HG03575 (cell line): ENCODE data around the gene PINK1.
"Not testable (repeated sequence)": the region's sequence is repeated elsewhere in the genome, so short reads cannot be mapped to it uniquely, and the experiment has no call there.

Experiments used
- ATAC-seq: cut with Tn5 transposase; IDR thresholded peaks from one replicate; pipeline ENCODE4 v1.9.1; 2021; ENCODE audit not compliant: unreplicated experiment, insufficient number of reproducible peaks, low FRiP score; ENCODE audit errors: extremely low read depth

PINK1 gene

GRCh38 chr1:20606801-20607570 lies 26.3 kb upstream of the PINK1 start:
- ATAC-seq = not testable (repeated sequence)

DNA sequence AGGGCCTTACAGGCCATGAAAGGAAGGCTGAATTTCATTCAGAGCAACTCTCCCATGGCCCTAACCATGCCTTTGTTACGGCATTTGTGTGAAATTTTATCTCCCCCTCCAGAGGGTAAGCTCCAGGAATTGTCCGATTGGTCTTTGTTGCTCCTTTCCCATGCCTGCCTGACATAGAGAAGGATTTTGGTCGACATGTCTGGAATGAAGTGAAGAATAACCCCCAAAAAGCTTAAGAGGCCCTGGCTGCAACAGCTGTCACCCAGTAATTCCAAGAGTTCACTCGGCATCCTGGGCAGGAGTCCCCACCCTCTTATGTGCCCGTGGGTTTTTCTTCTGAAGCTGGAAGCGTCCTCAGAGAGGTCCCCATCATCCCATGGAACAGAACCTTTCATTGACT lies 23.7 kb upstream of the PINK1 start:
- no peak for ATAC-seq

GRCh38 chr1:20610970-20611369 lies 22.3 kb upstream of the PINK1 start:
- no peak for ATAC-seq

DNA sequence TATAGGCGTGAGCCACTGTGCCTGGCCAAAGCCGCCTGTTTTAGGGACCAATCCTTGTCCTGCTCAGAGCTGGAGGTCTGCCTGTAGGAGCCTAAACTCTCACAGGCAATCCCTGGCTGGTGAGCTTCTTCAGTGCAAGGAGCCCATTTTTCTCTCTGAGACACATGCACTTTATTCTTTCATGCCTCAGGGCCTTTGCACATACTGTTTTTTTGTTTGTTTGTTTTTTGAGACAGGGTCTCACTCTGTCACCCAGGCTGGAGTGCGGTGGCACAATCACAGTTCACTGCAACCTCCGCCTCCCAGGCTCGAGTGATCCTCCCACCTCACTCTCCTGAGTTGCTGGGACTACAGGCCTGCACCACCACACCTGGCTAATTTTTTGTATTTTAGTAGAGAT lies 21.6 kb upstream of the PINK1 start:
- ATAC-seq = no peak

GRCh38 chr1:20612221-20612746 lies 21.0 kb upstream of the PINK1 start:
- no peak for ATAC-seq

DNA sequence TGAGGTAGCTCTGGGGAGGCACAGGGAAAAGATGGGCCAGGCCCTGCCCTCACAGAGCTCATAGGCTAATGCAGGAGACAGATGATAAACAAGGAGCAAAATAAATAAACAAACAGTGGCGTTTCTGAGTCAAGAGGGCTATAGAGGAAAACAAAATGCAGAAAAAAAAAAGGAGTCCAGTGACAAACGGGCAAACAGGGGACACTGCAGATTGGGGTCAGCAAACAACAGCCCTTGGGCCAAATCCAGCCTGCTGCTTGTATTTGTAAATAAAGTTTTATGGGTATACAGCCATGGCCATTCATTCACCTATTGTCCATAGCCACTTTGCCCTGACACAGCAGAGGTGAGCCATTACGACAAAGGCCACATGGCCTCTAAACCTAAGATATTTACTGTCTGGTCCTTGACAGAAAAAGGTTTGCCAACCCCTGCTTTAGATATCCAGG lies 19.1 kb upstream of the PINK1 start:
- ATAC-seq = no peak

- ATAC-seq = no peak
Measured at GRCh38 chr1:20615946-20616846, 17.1 kb upstream of the PINK1 start.

- no peak for ATAC-seq
Measured at GRCh38 chr1:20616847-20617487, 16.3 kb upstream of the PINK1 start.

DNA sequence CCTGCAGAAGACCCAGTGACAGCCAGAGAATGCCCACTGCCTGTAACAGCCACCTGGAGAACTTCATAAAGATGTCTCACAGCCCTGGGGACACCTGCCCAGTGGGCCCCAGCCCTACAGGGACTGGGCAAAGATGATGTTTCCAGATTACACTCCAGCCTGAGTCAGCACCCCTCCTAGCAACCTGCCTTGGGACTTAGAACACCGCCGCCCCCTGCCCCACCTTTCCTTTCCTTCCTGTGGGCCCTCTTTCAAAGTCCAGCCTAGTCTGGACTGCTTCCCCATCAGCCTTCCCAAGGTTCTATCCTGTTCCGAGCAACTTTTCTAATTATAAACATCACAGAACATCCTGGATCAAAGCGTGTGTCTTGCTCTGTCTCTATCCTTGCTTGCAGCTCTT lies 14.7 kb upstream of the PINK1 start:
- no peak for ATAC-seq

DNA sequence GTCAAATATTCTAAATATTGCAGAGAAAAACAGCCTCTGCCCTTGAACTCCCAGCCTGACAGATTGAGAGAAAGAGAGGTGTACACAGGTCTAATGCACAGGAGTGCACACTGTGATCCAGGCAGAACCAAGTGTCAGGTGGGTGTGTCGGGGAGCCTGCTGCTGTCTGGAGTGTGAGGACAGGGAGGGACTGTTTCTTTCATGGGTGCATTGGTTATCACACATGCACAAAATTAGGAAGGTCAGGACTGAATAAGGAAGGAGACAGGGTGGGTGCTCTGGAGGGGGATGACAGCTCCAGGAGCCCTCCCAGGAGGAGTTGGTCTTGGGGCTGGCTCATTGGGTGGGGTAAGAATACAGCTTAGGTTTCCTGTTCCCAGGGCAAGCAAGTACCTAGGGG lies 13.3 kb upstream of the PINK1 start:
- ATAC-seq = no peak

DNA sequence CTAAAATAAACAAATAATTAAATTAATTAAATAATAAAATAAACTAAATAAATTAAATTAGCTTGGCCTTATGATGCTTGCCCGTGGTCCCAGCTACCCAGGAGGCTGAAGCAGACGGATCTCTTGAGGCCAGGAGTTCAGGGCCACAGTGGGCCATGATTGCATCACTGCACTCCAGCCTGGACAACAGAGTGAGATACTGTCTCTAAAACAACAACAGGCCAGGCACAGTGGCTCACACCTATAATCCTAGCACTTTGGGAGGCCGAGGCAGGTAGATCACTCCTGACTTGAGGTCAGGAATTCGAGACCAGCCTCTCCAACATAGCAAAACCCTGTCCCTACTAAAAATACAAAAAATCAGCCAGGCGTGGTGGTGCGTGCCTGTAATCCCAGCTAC lies 12.2 kb upstream of the PINK1 start:
- ATAC-seq = no peak

GRCh38 chr1:20624709-20625108 lies 8.5 kb upstream of the PINK1 start:
- no peak for ATAC-seq

GRCh38 chr1:20625176-20626097 lies 7.8 kb upstream of the PINK1 start:
- ATAC-seq = no peak

GRCh38 chr1:20626098-20626427 lies 7.2 kb upstream of the PINK1 start:
- no peak for ATAC-seq

GRCh38 chr1:20626524-20626923 lies 6.7 kb upstream of the PINK1 start:
- no peak for ATAC-seq

DNA sequence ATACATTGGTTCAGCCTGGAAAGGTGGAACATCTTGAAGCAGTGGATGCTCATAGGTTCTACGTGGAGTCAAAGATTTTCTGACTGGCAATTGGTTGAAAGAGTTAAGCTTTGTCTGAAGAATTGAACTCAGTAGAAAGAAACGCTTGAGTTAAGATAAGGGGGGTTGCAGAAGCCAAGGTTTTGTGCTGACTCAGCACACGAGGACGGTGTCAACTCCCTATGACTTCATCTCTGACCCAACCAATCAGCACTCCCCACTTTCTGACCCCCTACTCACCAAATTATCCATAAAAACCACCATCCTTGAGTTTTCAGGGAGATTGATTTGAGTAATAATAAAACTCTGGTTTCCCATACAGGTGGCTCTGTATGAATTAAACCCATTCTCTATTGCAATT lies 2.5 kb upstream of the PINK1 start:
- no peak for ATAC-seq

DNA sequence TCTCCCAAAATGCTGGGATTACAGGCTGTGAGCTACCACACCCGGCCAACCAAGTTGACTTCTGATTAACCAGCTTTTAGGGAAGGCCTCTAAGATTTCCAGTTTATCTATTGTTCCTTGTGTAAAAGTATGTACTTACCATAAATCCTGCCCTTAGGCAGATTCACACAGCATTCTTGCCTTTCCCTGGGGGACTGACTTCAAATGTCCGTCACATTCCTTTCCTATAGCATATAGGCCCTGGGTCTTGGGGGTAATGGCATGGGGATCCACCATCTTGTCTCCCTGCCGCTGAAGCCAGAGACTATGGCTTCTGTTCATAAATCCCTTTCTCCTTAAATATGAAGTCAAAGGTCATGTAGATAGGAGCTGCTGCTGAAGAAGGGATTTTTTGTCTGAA lies 872 bp upstream of the PINK1 start:
- no peak for ATAC-seq

- ATAC-seq = no peak
Measured at GRCh38 chr1:20634065-20634593, 871 bp downstream of the PINK1 start.
